OCI-LY3 (cell line): ENCODE results near the gene SLC39A12.

Experiments
- H2AFZ ChIP-seq: fragments of 200-600, 300-600 bp; shearing (Covaris generic); 2 replicates; pipeline ENCODE4 v1.6.0; 2014; ENCODE audit warnings: antibody characterized with exemption, low read depth, low read length
- H3K27ac ChIP-seq: fragments of 200-600, 300-600 bp; sonication (generic); 2 replicates; pipeline ENCODE4 v1.5.1; 2014; ENCODE audit warnings: mild to moderate bottlenecking, low read length, moderate library complexity, mixed read lengths
- H3K27me3 ChIP-seq: fragments of 200-600, 300-600 bp; sonication (generic); 2 replicates; pipeline ENCODE4 v1.6.1; 2014; ENCODE audit warnings: low read depth, low read length, mixed read lengths
- H3K36me3 ChIP-seq: fragments of 200-600, 300-600 bp; sonication (generic); replicated peaks from 2 replicates; pipeline ENCODE3; 2014; ENCODE audit warnings: low read depth, low read length, mixed read lengths
- H3K4me1 ChIP-seq: fragments of 300-600, 200-600 bp; sonication (generic); 2 replicates; pipeline ENCODE4 v1.6.1; 2014; ENCODE audit warnings: low read length, mixed read lengths
- H3K4me2 ChIP-seq: fragments of 200-600, 300-600 bp; sonication (generic); 2 replicates; pipeline ENCODE4 v1.6.1; 2014; ENCODE audit warnings: low read length, mixed read lengths
- H3K4me3 ChIP-seq: fragments of 300-600, 200-600 bp; sonication (generic); 2 replicates; pipeline ENCODE4 v1.5.1; 2014; ENCODE audit warnings: antibody characterized with exemption, mild to moderate bottlenecking, low read length, moderate library complexity
- H3K79me2 ChIP-seq: fragments of 300-600, 200-600 bp; shearing (Covaris generic); 2 replicates; pipeline ENCODE4 v1.6.1; 2014; ENCODE audit warnings: mild to moderate bottlenecking, low read length, mixed read lengths
- H3K9ac ChIP-seq: fragments of 300-600, 200-600 bp; shearing (Covaris generic); 2 replicates; pipeline ENCODE4 v1.6.0; 2014; ENCODE audit warnings: mild to moderate bottlenecking, low read length, moderate library complexity
- H3K9me3 ChIP-seq: fragments of 200-600, 300-600 bp; shearing (Covaris generic); 2 replicates; pipeline ENCODE4 v1.6.1; 2014; ENCODE audit warnings: low read length, mixed read lengths; ENCODE audit not compliant: insufficient read depth
- H4K20me1 ChIP-seq: fragments of 200-600, 300-600 bp; sonication (generic); 2 replicates; pipeline ENCODE4 v1.6.1; 2016; ENCODE audit warnings: low read length, mixed read lengths; ENCODE audit not compliant: insufficient read depth
- EZH2phosphoT487 ChIP-seq: fragments of 200-600 bp; shearing (Covaris generic); IDR thresholded peaks from 2 replicates; pipeline ENCODE4 v1.6.1; 2018; ENCODE audit warnings: antibody characterized with exemption, mixed run types, low read depth
- TF ChIP-seq, protein P1 (sequence below): fragments of 200-600, 300-600 bp; sonication (generic); IDR thresholded peaks from 2 replicates; pipeline ENCODE4 v1.5.1; 2014; ENCODE audit warnings: antibody characterized with exemption, low read length, low read depth

The SLC39A12 gene

DNA sequence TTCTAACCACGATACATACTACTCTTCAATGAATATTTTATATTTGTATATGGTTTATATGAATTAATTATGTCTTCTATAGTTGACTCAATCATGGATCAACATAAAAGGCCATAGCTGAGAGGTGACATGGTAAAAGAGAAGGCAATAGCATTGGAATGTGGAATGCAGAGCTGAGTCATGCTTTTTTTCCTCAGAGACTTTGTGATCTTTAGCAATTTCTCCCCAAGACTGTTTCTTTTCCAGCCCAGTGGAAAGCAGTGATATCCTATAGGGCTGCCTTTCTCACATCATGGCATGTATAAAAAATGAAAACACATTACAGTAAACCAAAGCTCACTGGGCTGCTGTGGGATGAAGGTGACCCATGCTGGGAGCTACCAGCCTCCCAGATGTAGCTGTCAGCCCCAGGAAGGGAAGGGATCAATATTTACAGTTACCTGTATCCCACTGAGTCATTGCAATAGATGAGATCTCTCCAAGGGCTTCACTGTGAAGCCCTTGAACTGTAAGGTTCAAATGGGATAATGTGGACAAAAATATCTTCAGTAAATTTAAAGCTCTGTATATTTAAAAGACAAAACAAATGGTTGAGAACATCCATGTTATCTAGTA lies 30.2 kb downstream of the SLC39A12 start:
- Histone ChIP-seq H3K36me3 (no peaks in the 10 kb centered on the region), H3K4me3 (no peak overlapping the region), H3K27me3 (no peaks in the 10 kb centered on the region), H4K20me1 (no peaks in the 10 kb centered on the region), H3K4me2 (no peak overlapping the region), H2AFZ (no peak overlapping the region), H3K9ac (no peak overlapping the region), H3K9me3 (no peaks in the 10 kb centered on the region), H3K27ac (no peak overlapping the region), H3K79me2 (no peaks in the 10 kb centered on the region), H3K4me1 (peaks cover 12% of the 10 kb centered on the region)
- TF ChIP-seq, protein P1, sequence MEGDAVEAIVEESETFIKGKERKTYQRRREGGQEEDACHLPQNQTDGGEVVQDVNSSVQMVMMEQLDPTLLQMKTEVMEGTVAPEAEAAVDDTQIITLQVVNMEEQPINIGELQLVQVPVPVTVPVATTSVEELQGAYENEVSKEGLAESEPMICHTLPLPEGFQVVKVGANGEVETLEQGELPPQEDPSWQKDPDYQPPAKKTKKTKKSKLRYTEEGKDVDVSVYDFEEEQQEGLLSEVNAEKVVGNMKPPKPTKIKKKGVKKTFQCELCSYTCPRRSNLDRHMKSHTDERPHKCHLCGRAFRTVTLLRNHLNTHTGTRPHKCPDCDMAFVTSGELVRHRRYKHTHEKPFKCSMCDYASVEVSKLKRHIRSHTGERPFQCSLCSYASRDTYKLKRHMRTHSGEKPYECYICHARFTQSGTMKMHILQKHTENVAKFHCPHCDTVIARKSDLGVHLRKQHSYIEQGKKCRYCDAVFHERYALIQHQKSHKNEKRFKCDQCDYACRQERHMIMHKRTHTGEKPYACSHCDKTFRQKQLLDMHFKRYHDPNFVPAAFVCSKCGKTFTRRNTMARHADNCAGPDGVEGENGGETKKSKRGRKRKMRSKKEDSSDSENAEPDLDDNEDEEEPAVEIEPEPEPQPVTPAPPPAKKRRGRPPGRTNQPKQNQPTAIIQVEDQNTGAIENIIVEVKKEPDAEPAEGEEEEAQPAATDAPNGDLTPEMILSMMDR = no peak
- TF ChIP-seq EZH2phosphoT487 = no peak

DNA sequence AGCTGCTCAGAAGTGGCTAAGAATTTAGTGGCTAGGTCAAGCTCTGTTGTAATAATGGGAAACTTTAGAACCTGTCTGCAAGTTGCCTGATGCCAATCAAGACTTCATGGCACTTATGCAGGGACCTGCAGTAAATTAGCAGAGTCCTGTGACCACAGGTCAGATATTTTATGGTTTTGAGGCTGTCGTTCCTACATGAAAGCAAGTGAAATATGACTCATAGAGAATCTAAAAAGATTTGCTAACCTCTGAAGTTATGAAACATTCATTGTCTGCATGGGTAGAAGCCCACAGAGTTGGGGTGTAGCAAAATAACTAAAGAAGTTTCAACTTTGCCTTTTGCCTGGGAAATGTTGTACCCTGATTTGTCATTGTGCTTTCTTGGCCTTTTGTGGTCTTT lies 32.3 kb downstream of the SLC39A12 start:
- peak overlapping the region; percentile 43 for H3K4me2 ChIP-seq
- no peaks in the 10 kb centered on the region for H3K9me3 ChIP-seq
- no peak overlapping the region for H3K9ac ChIP-seq
- peak overlapping the region; percentile 30 for H3K27ac ChIP-seq
- peaks cover 28% of the 10 kb centered on the region for H3K4me1 ChIP-seq
- H3K36me3 ChIP-seq = peaks cover 8% of the 10 kb centered on the region
- no peak overlapping the region for H3K4me3 ChIP-seq
- H3K27me3 ChIP-seq = no peaks in the 10 kb centered on the region
- no peak for TF ChIP-seq EZH2phosphoT487
- TF ChIP-seq, protein P1 = no peak
- H2AFZ ChIP-seq = no peak overlapping the region; the same call in 1 of the 2 replicates
- H3K79me2 ChIP-seq = no peaks in the 10 kb centered on the region
- no peaks in the 10 kb centered on the region for H4K20me1 ChIP-seq

DNA sequence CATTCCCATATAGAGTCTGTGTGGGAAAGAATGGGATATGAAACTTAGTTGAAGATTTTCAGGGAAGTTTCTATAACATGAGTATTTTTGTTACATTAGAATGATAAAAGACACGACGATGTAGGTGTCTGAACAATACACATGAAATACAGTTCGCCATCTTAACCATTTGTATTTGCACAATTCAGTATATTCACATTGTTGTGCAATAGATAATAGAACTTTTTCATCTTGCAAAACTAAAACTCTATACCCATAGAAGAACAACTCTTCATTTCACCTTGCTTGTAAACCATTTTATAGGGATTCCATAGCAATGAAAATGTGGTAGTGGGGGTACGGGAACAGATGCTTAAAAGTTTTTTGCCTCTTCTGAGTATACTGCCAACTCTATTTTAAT lies 32.8 kb downstream of the SLC39A12 start:
- TF ChIP-seq, protein P1 = no peak
- no peak for TF ChIP-seq EZH2phosphoT487
- H3K4me2 ChIP-seq = peak overlapping the region; percentile 43
- peaks cover 8% of the 10 kb centered on the region for H3K36me3 ChIP-seq

DNA sequence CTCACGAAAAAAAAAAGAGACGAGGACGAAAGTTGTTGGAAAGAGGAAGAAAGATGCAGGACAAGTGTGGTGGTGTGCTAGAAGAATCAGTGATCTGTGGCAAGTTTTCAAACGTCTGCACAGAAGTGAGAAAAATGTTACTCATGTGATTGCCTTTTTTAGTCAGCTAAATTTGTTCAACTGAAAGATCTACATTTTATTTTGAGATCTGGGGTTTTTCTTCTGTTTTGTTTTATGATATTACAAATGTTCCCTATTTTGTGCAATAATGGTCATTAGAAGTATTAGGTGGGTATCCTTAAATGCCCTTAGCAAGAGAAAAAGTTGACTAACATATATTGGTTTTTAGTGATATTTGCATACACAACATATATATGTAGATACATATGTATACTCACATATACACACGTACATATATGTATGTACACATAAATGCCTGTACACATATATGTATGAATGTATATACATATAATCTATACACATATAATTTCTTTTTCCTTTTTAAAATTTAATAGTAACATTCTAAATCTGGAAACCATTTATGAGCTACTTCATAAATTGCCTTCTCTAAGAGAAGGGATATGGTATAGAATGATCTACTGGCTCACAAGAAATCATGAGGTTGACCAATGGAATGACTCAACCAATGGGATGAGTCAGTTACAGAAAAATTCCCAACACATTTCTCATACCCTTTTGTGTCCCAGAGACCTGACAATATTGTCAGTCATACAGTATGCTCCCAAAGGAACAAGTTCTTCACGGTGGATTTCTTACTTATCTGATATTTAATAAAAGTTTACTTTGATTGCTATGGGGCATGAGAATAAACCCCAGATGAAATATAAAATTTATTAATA lies 38.4 kb downstream of the SLC39A12 start:
- Histone ChIP-seq H2AFZ (no peak overlapping the region), H3K9me3 (no peaks in the 10 kb centered on the region), H3K9ac (no peak overlapping the region), H3K27ac (peak overlapping the region; percentile 85), H3K4me3 (no peak overlapping the region), H3K4me1 (peaks cover 35% of the 10 kb centered on the region), H3K36me3 (peaks cover 16% of the 10 kb centered on the region), H4K20me1 (no peaks in the 10 kb centered on the region), H3K27me3 (no peaks in the 10 kb centered on the region), H3K79me2 (no peaks in the 10 kb centered on the region), H3K4me2 (peak overlapping the region; percentile 41; the same call in 1 of the 2 replicates)
- no peak for TF ChIP-seq EZH2phosphoT487
- TF ChIP-seq, protein P1 = no peak

More for the DNA sequence above, 32.8 kb downstream of the SLC39A12 start:
- no peak overlapping the region for H3K4me3 ChIP-seq
- H4K20me1 ChIP-seq = no peaks in the 10 kb centered on the region
- no peaks in the 10 kb centered on the region for H3K9me3 ChIP-seq
- no peak overlapping the region for H3K9ac ChIP-seq
- H3K27ac ChIP-seq = peak overlapping the region; percentile 30; the same call in 1 of the 2 replicates
- no peaks in the 10 kb centered on the region for H3K79me2 ChIP-seq
- H2AFZ ChIP-seq = no peak overlapping the region
- H3K27me3 ChIP-seq = no peaks in the 10 kb centered on the region
- H3K4me1 ChIP-seq = peaks cover 34% of the 10 kb centered on the region
